ENCODE data around the gene FABP6. TPM values are rescaled to one million over a fixed set of nuclear protein-coding genes. Genes with fewer than 3 reads are reported as not detected.

Gene FABP6
- total RNA-seq, 1 experiment from 2014 or later: 5.2 TPM

DNA sequence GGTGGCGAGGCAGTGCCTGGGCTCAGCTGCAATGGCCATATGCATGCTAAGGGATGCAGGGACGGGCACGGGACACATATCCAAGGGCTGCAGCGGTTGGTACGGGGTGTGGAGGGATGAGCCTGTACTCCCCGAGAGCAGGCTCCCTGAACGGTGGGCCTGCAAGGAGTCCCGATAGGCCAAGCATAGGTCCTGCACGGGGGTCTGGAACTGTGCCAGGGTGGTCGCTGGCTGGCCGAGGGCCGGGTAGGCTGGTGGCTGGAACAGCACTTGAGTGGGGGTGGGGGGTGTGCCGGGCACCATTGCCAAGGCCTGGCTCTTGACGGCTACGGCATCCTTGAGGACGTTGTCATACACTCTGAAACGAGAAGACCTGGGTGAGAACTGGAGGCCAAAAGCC lies 24.1 kb downstream of the FABP6 start:
- no peaks in the 10 kb centered on the region for H3K79me2 ChIP-seq (ENCODE audit: insufficient read depth, low read length)
- H3K23me2 ChIP-seq (ENCODE audit: insufficient read length, low read depth, low read length, poor library complexity, severe bottlenecking): no peaks in the 10 kb centered on the region
- H3K36me3 Mint-ChIP-seq (ENCODE audit: insufficient read depth in 1 of 3, low read depth in 3 of 3): peaks cover 34 to 71% (median 54%) of the 10 kb centered on the region in 3 experiments; a peak in 6 of 7 replicates

More for the DNA sequence above, 24.1 kb downstream of the FABP6 start:
- no peak for DNase-seq
- H3K27ac Mint-ChIP-seq: peak overlapping the region in 1 of 3 experiments; percentile 71; a peak in 1 of 7 replicates
- peaks cover 6 to 8% of the 10 kb centered on the region in 2 experiments for H3K4me1 Mint-ChIP-seq
- no peaks in the 10 kb centered on the region; the same call in 1 of the 2 replicates for H3K27me3 Mint-ChIP-seq (ENCODE audit: low read depth)
- H3K4ac ChIP-seq (ENCODE audit: low read depth, low read length): no peak overlapping the region
- no peak overlapping the region for H3K56ac ChIP-seq (ENCODE audit: insufficient read length, low read depth, low read length)
- no peaks in the 10 kb centered on the region for H3K27me3 ChIP-seq (ENCODE audit: insufficient read depth, low read length)
- H3K4me2 ChIP-seq (ENCODE audit: insufficient read depth, insufficient read length, low read length): no peak overlapping the region
- H3T11ph ChIP-seq (ENCODE audit: low read length): no peak overlapping the region
- H3K9me3 Mint-ChIP-seq: no peaks in the 10 kb centered on the region
- no peak overlapping the region for H3K27ac ChIP-seq (ENCODE audit: insufficient read length, low read depth, low read length)
- H2BK15ac ChIP-seq (ENCODE audit: low read depth, low read length): no peak overlapping the region
- WGBS (ENCODE audit: extremely low coverage, insufficient read length, low lambda C conversion rate): no CpG with 5 or more reads among the region's 17 CpGs
- H3K79me1 ChIP-seq (ENCODE audit: insufficient read depth, low read depth, low read length, poor library complexity, severe bottlenecking): no peaks in the 10 kb centered on the region
- no peak overlapping the region for H2BK5ac ChIP-seq (ENCODE audit: insufficient read length, low read length)
- H2BK20ac ChIP-seq (ENCODE audit: low read depth, low read length, poor library complexity, severe bottlenecking): no peak overlapping the region
- H3K9me3 ChIP-seq (ENCODE audit: control insufficient read depth, low read depth, low read length): no peaks in the 10 kb centered on the region
- H4K5ac ChIP-seq (ENCODE audit: insufficient read length, low read depth, low read length): no peak overlapping the region
- H2AK5ac ChIP-seq (ENCODE audit: insufficient read length, low read length): no peak overlapping the region
- no peak overlapping the region for H3K18ac ChIP-seq (ENCODE audit: insufficient read length, low read depth, low read length)
- H4K20me1 ChIP-seq (ENCODE audit: control insufficient read depth, insufficient read depth, insufficient read length): no peaks in the 10 kb centered on the region
- TF ChIP-seq, protein P1, sequence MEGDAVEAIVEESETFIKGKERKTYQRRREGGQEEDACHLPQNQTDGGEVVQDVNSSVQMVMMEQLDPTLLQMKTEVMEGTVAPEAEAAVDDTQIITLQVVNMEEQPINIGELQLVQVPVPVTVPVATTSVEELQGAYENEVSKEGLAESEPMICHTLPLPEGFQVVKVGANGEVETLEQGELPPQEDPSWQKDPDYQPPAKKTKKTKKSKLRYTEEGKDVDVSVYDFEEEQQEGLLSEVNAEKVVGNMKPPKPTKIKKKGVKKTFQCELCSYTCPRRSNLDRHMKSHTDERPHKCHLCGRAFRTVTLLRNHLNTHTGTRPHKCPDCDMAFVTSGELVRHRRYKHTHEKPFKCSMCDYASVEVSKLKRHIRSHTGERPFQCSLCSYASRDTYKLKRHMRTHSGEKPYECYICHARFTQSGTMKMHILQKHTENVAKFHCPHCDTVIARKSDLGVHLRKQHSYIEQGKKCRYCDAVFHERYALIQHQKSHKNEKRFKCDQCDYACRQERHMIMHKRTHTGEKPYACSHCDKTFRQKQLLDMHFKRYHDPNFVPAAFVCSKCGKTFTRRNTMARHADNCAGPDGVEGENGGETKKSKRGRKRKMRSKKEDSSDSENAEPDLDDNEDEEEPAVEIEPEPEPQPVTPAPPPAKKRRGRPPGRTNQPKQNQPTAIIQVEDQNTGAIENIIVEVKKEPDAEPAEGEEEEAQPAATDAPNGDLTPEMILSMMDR (conservative IDR thresholded peaks at IDR 0.05): no peak
- no peaks in the 10 kb centered on the region for H3K4me1 ChIP-seq (ENCODE audit: insufficient read depth, low read length)
- no peak overlapping the region for H3K9ac ChIP-seq (ENCODE audit: extremely low read depth, insufficient read length, low read length)
- no peak overlapping the region for H3K14ac ChIP-seq (ENCODE audit: insufficient read depth, low read length)
- no peak overlapping the region for H2BK12ac ChIP-seq (ENCODE audit: insufficient read length, low read depth, low read length)
- H3K23ac ChIP-seq (ENCODE audit: insufficient read length, low read depth, low read length): no peak overlapping the region
- no peak overlapping the region for H2AFZ ChIP-seq (ENCODE audit: low read length)
- H3K4me3 Mint-ChIP-seq: no peak overlapping the region
- no peak overlapping the region for H4K8ac ChIP-seq (replicated peaks; ENCODE audit: insufficient read length, low read depth, low read length)
- no peak overlapping the region for H2BK120ac ChIP-seq (ENCODE audit: low read depth, low read length, poor library complexity, severe bottlenecking)
- H4K91ac ChIP-seq (ENCODE audit: insufficient read length, low read depth, low read length): no peak overlapping the region

Data from H9 (cell line).